Hepatocyte (in vitro differentiated cells): ENCODE data around the gene APOM. TPM values are rescaled to one million over a fixed set of nuclear protein-coding genes. Genes with fewer than 3 reads are reported as not detected.

Experiments
- DNase-seq: peaks from one replicate; pipeline ENCODE4 v3.0.0-alpha.2; 2016; ENCODE audit warnings: low spot score
- H2AFZ ChIP-seq: fragments of 200-600 bp; sonication (generic); 2 replicates; pipeline ENCODE4 v1.6.0; 2016; ENCODE audit warnings: antibody characterized with exemption, mild to moderate bottlenecking
- H3K27ac ChIP-seq: fragments of 200-600 bp; sonication (generic); 2 replicates; pipeline ENCODE4 v1.5.1; 2016; ENCODE audit warnings: mild to moderate bottlenecking
- H3K27me3 ChIP-seq: fragments of 200-600 bp; sonication (generic); 2 replicates; pipeline ENCODE4 v1.6.1; 2016
- H3K36me3 ChIP-seq: fragments of 200-600 bp; sonication (generic); replicated peaks from 2 replicates; pipeline ENCODE4 v1.5.1; 2016; ENCODE audit warnings: low read depth; ENCODE audit not compliant: insufficient read depth
- H3K4me1 ChIP-seq: fragments of 200-600 bp; sonication (generic); 2 replicates; pipeline ENCODE4 v1.5.1; 2016; ENCODE audit warnings: mild to moderate bottlenecking, moderate library complexity; ENCODE audit not compliant: insufficient read depth
- H3K4me2 ChIP-seq: fragments of 200-600 bp; sonication (generic); 2 replicates; pipeline ENCODE4 v1.6.0; 2016
- H3K4me3 ChIP-seq: fragments of 200-600 bp; sonication (generic); 2 replicates; pipeline ENCODE4 v1.5.1; 2016; ENCODE audit warnings: mild to moderate bottlenecking
- H3K79me2 ChIP-seq: fragments of 200-600 bp; sonication (generic); 2 replicates; pipeline ENCODE4 v1.6.0; 2017; ENCODE audit warnings: mild to moderate bottlenecking
- H3K9me2 ChIP-seq: fragments of 200-600 bp; sonication (generic); replicated peaks from 2 replicates; pipeline ENCODE4 v1.6.0; 2017; ENCODE audit warnings: mild to moderate bottlenecking; ENCODE audit not compliant: insufficient read depth
- H3K9me3 ChIP-seq: fragments of 200-600 bp; sonication (generic); 2 replicates; pipeline ENCODE4 v1.5.1; 2016; ENCODE audit warnings: low read depth, mild to moderate bottlenecking
- H4K20me1 ChIP-seq: fragments of 200-600 bp; sonication (generic); 2 replicates; pipeline ENCODE4 v1.6.0; 2016; ENCODE audit warnings: mild to moderate bottlenecking; ENCODE audit not compliant: insufficient read depth, poor library complexity, severe bottlenecking
- EZH2 ChIP-seq: fragments of 200-600 bp; sonication (generic); IDR thresholded peaks from 2 replicates; pipeline ENCODE4 v1.6.1; 2016; ENCODE audit warnings: antibody characterized with exemption, mild to moderate bottlenecking, borderline replicate concordance
- EZH2phosphoT487 ChIP-seq: fragments of 200-600 bp; sonication (generic); IDR thresholded peaks from one replicate; pipeline ENCODE4 v1.6.1; 2018; ENCODE audit warnings: antibody characterized with exemption, mild to moderate bottlenecking, low read depth, moderate library complexity; ENCODE audit not compliant: unreplicated experiment, severe bottlenecking
- WGBS: methylation state at CpG from one replicate; pipeline ENCODE4 v1.1.6; 2016; ENCODE audit warnings: low lambda C conversion rate; ENCODE audit errors: missing lambda C conversion rate; 5-methylcytosine and 5-hydroxymethylcytosine counted together
- polyA plus RNA-seq: library from polyadenylated mRNA; unstranded; fragments of >200 nt; fragmentation: Nextera tagmentation; extraction: Ambion mirVana; gene quantifications from 2 replicates; pipeline ENCODE4 v1.2.1, GENCODE V29; 2016
- total RNA-seq: library from RNA; depleted of rRNA; stranded (reverse); fragments of >200 nt; gene quantifications from 2 replicates; pipeline ENCODE4 v1.2.3, GENCODE V29; 2014
- TF ChIP-seq, protein P1 (sequence below): fragments of 200-600 bp; sonication (generic); IDR thresholded peaks from 2 replicates; pipeline ENCODE4 v1.5.1; 2016; ENCODE audit warnings: antibody characterized with exemption, mild to moderate bottlenecking; ENCODE audit not compliant: poor library complexity

APOM gene
- total and polyA plus RNA-seq, 2 experiments from 2014 or later: 9.3 to 40.7 TPM

DNA sequence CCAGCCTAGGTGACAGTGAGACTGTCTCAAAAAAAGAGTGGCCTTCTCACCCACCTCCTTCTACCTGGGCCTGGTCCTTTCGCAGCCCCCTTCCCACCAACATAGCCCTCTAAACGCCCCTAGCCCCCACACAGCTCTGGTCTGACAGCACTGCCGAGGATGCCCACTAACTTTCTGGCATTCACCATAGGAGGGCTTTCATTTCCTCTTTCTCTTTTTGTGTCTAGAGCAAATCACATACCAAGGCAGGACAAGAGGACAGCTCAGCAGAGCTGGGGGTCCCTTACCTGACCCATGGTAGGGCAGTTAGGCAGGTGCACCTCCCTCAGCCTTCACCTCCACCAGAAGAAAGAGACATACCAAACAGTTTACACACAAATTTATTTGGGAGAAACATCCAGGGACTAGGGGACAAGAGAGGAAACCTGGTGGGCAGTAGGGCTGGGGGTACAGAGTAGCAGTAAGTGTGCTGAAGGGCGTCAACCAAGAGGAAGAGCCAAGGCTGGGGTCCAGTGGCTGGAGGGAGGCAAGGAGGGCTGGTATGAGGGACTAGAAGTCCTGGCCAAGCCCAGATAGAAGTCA lies 20.7 kb downstream of the APOM start:
- Histone ChIP-seq H3K4me2 (no peak overlapping the region), H3K4me3 (no peak overlapping the region), H3K27me3 (no peaks in the 10 kb centered on the region), H3K79me2 (no peaks in the 10 kb centered on the region), H3K27ac (no peak overlapping the region), H2AFZ (no peak overlapping the region), H3K36me3 (no peaks in the 10 kb centered on the region), H3K9me3 (no peaks in the 10 kb centered on the region), H4K20me1 (no peaks in the 10 kb centered on the region), H3K4me1 (peaks cover under 1% of the 10 kb centered on the region), H3K9me2 (no peaks in the 10 kb centered on the region)
- WGBS: 85% methylated on average over 4 of the region's 4 CpGs
- TF ChIP-seq EZH2 (no peak), EZH2phosphoT487 (no peak)
- TF ChIP-seq, protein P1, sequence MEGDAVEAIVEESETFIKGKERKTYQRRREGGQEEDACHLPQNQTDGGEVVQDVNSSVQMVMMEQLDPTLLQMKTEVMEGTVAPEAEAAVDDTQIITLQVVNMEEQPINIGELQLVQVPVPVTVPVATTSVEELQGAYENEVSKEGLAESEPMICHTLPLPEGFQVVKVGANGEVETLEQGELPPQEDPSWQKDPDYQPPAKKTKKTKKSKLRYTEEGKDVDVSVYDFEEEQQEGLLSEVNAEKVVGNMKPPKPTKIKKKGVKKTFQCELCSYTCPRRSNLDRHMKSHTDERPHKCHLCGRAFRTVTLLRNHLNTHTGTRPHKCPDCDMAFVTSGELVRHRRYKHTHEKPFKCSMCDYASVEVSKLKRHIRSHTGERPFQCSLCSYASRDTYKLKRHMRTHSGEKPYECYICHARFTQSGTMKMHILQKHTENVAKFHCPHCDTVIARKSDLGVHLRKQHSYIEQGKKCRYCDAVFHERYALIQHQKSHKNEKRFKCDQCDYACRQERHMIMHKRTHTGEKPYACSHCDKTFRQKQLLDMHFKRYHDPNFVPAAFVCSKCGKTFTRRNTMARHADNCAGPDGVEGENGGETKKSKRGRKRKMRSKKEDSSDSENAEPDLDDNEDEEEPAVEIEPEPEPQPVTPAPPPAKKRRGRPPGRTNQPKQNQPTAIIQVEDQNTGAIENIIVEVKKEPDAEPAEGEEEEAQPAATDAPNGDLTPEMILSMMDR: no peak
- DNase-seq: no peak

DNA sequence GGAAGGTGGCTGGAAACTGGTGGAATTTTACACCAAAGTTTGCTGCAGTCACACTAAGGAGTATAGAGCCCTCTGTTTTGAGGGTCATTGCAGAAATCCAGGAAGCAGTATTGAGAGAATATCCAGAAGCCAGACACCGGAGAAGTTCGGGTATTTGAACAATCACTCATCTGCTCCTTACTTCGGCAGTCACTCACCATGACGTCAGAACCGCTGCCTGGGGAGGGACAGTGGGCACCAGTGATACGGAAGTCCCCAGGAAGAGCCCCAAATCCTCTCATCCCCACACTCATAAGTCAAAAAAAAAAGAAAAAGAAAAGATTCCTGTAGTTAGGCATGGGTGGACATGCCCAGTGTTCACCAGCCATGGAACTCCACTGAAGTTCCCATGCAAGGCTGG lies 21.2 kb downstream of the APOM start:
- no peak for DNase-seq
- Histone ChIP-seq H3K4me1 (peaks cover 5% of the 10 kb centered on the region), H2AFZ (no peak overlapping the region), H4K20me1 (no peaks in the 10 kb centered on the region), H3K27me3 (no peaks in the 10 kb centered on the region), H3K36me3 (no peaks in the 10 kb centered on the region), H3K79me2 (no peaks in the 10 kb centered on the region), H3K9me3 (no peaks in the 10 kb centered on the region), H3K4me2 (no peak overlapping the region), H3K27ac (no peak overlapping the region), H3K4me3 (no peak overlapping the region), H3K9me2 (no peaks in the 10 kb centered on the region)
- no peak for TF ChIP-seq EZH2
- TF ChIP-seq EZH2phosphoT487: no peak
- TF ChIP-seq, protein P1: no peak
- 60% methylated on average over 6 of the region's 6 CpGs for WGBS

DNA sequence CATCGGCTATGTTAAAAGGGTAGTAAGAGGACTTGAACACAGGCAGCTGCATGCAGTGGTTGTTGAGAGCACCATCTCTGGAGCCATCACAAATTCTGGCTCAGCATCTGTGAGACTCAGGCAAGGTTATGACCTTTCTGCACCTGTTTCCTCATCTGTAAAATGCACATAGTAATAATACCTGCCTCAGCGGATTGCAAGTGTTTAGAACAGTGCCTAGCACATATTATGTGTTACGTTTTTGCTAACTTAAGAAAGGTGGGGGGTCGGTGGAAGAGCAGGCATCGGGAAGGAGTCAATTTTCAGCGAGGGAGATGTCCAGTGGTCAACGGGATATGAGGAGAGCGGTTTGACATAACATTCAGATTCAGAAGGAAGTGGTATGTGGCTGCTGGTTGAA lies 22.3 kb downstream of the APOM start:
- Histone ChIP-seq H3K36me3 (no peaks in the 10 kb centered on the region), H3K79me2 (no peaks in the 10 kb centered on the region), H3K9me3 (no peaks in the 10 kb centered on the region), H2AFZ (no peak overlapping the region), H4K20me1 (no peaks in the 10 kb centered on the region), H3K4me1 (peaks cover 5% of the 10 kb centered on the region), H3K4me3 (no peak overlapping the region), H3K9me2 (no peaks in the 10 kb centered on the region), H3K4me2 (no peak overlapping the region), H3K27me3 (no peaks in the 10 kb centered on the region), H3K27ac (no peak overlapping the region)
- TF ChIP-seq, protein P1: no peak
- no peak for TF ChIP-seq EZH2
- TF ChIP-seq EZH2phosphoT487: no peak
- WGBS: 78% methylated on average over 8 of the region's 8 CpGs
- no peak for DNase-seq
